ENCODE results near the gene CDC37. TPM values are rescaled to one million over a fixed set of nuclear protein-coding genes. Genes with fewer than 3 reads are reported as not detected.
A peak's percentile ranks its signal among the peaks of the same experiment; 100 is the strongest.
"Not testable (repeated sequence)": the region's sequence is repeated elsewhere in the genome, so short reads cannot be mapped to it uniquely, and the experiment has no call there.

Gene CDC37
- total RNA-seq, 1 experiment from 2014 or later, result 239 TPM

- DNase-seq (ENCODE audit: low spot score), result no peak
Measured at GRCh38 chr19:10395003-10395402, 8.3 kb downstream of the CDC37 start.

- no peak for DNase-seq (ENCODE audit: low spot score)
Measured at GRCh38 chr19:10393137-10393536, 10.2 kb downstream of the CDC37 start.

GRCh38 chr19:10392120-10392519, 11.2 kb downstream of the CDC37 start:
- DNase-seq (ENCODE audit: low spot score), result no peak

- DNase-seq (ENCODE audit: low spot score), result peak; percentile 73
Measured at GRCh38 chr19:10390652-10391286, 12.6 kb downstream of the CDC37 start.

- DNase-seq (ENCODE audit: low spot score), result no peak
Measured at GRCh38 chr19:10389863-10390262, 13.5 kb downstream of the CDC37 start.

GRCh38 chr19:10388957-10389356, 14.4 kb downstream of the CDC37 start:
- peak; percentile 90 for DNase-seq (ENCODE audit: low spot score)

GRCh38 chr19:10384580-10384979, 18.8 kb downstream of the CDC37 start:
- DNase-seq (ENCODE audit: low spot score), result no peak

GRCh38 chr19:10383223-10383499, 20.2 kb downstream of the CDC37 start:
- not testable (repeated sequence) for DNase-seq (ENCODE audit: low spot score)

- peak; percentile 96 for DNase-seq (ENCODE audit: low spot score)
Measured at GRCh38 chr19:10380313-10381102, 22.8 kb downstream of the CDC37 start, which contains the start of gene TYK2. TSS of gene TYK2 (minus strand) at chr19:10380572. CDS start at chr19:10378406, 2,166 bp downstream.

GRCh38 chr19:10379880-10380312, 23.4 kb downstream of the CDC37 start:
- DNase-seq (ENCODE audit: low spot score), result no peak

- no peak for DNase-seq (ENCODE audit: low spot score)
Measured at GRCh38 chr19:10378124-10378523, 25.2 kb downstream of the CDC37 start.

- not testable (repeated sequence) for DNase-seq (ENCODE audit: low spot score)
Measured at GRCh38 chr19:10377140-10377640, 26.2 kb downstream of the CDC37 start.

GRCh38 chr19:10374931-10375330, 28.4 kb downstream of the CDC37 start:
- no peak for DNase-seq (ENCODE audit: low spot score)

- DNase-seq (ENCODE audit: low spot score), result no peak
Measured at GRCh38 chr19:10372690-10373089, 30.7 kb downstream of the CDC37 start.

GRCh38 chr19:10368101-10368803, 35.1 kb downstream of the CDC37 start:
- no peak for DNase-seq (ENCODE audit: low spot score)

- not testable (repeated sequence) for DNase-seq (ENCODE audit: low spot score)
Measured at GRCh38 chr19:10366950-10367512, 36.3 kb downstream of the CDC37 start.

- DNase-seq (ENCODE audit: low spot score), result no peak
Measured at GRCh38 chr19:10365518-10365917, 37.8 kb downstream of the CDC37 start.

GRCh38 chr19:10364644-10365043, 38.7 kb downstream of the CDC37 start:
- no peak for DNase-seq (ENCODE audit: low spot score)

GRCh38 chr19:10363789-10364281, 39.5 kb downstream of the CDC37 start:
- DNase-seq (ENCODE audit: low spot score), result no peak

- DNase-seq (ENCODE audit: low spot score), result no peak
Measured at GRCh38 chr19:10362259-10362658, 41.1 kb downstream of the CDC37 start.

GRCh38 chr19:10361569-10362011, 41.8 kb downstream of the CDC37 start:
- no peak for DNase-seq (ENCODE audit: low spot score)

GRCh38 chr19:10356431-10356830, 46.9 kb downstream of the CDC37 start:
- no peak for DNase-seq (ENCODE audit: low spot score)
